Urothelium cell line (cell line): ENCODE measurements around the gene TSNAX.
"Not testable (repeated sequence)": the region's sequence is repeated elsewhere in the genome, so short reads cannot be mapped to it uniquely, and the experiment has no call there.

Experiments
- DNase-seq: peaks from one replicate; pipeline ENCODE4 v3.0.0; 2011; ENCODE audit warnings: low spot score, mixed read lengths
- FAIRE-seq: peaks from 2 replicates; lab custom pipeline; 2011; peaks lifted over from hg19 to GRCh38; lab: Jason Lieb, UNC

Gene TSNAX

GRCh38 chr1:231558708-231559185 is 30.3 kb downstream of the TSNAX start:
- FAIRE-seq = no peak

GRCh38 chr1:231561647-231562383 is 33.3 kb downstream of the TSNAX start:
- no peak for FAIRE-seq
- DNase-seq = no peak

More at GRCh38 chr1:231558708-231559185, 30.3 kb downstream of the TSNAX start:
- DNase-seq = no peak

DNA sequence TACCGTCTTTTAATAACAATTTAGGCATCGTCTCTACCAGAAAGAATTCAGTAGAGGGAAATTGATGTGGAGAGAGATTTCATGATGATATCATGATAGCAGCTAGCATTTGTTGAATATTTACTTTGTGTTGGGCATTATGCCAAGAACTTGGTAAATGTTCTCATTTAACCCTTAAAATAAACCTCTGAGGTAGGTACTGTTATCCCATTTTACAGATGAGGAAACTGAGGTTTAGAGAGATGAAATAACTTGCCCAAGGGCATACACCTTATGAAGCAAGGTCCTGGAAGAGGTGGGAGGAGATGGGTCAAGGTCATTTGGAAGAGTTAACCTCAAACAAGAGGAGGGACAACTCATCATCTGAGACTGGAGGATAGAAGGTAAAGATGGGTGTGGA is 34.8 kb downstream of the TSNAX start:
- FAIRE-seq (no peak), DNase-seq (no peak)

- DNase-seq = no peak
- no peak for FAIRE-seq
Measured at GRCh38 chr1:231564373-231564772, 35.9 kb downstream of the TSNAX start.

DNA sequence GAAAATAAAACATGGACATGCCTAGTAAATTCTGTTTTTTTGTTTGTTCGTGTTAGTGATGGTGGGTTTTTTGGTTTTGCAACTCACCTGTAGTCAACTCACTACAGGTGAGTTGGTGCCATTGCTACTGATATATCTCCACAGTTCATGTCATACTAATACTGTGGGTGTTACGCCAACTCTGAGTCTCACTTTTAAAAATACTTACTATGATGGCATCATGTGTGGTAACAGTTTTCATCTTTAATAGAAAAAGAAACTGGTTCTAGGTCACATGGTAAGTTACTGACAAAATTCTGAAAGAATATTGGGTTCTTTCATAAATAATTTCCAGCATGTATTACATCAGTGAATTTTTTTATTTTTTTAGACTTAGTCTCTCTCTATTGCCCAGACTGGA is 38.0 kb downstream of the TSNAX start:
- DNase-seq = no peak
- no peak for FAIRE-seq

DNA sequence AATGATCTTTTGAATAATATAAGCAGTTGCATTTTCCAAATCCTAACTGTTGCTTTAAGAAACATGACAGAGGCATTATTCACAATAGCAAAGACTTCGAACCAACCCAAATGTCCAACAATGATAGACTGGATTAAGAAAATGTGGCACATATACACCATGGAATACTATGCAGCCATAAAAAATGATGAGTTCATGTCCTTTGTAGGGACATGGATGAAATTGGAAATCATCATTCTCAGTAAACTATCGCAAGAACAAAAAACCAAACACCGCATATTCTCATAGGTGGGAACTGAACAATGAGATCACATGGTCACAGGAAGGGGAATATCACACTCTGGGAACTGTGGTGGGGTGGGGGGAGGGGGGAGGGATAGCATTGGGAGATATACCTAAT is 41.8 kb downstream of the TSNAX start:
- not testable (repeated sequence) for DNase-seq, FAIRE-seq

GRCh38 chr1:231571904-231572303 is 43.4 kb downstream of the TSNAX start:
- no peak for FAIRE-seq
- DNase-seq = no peak

DNA sequence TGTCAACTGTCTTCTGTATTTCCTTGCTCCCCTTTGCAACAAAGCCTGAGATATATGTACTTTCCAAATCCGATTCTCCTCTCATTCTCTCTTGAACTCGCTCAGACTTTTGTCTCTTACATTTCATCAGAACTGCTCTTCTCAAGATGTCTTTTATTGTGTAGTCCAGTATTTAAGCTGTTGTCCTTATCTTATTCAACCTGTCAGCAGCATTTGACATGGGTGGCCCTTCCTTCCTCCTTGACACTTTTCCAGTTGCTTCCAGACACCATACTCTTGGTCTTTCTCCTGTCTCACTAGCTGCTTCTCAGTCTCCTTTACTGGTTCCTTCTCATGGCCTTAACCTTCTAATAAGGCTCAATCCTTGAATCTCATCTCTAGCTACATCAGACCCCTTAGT is 47.0 kb downstream of the TSNAX start:
- no peak for FAIRE-seq

DNA sequence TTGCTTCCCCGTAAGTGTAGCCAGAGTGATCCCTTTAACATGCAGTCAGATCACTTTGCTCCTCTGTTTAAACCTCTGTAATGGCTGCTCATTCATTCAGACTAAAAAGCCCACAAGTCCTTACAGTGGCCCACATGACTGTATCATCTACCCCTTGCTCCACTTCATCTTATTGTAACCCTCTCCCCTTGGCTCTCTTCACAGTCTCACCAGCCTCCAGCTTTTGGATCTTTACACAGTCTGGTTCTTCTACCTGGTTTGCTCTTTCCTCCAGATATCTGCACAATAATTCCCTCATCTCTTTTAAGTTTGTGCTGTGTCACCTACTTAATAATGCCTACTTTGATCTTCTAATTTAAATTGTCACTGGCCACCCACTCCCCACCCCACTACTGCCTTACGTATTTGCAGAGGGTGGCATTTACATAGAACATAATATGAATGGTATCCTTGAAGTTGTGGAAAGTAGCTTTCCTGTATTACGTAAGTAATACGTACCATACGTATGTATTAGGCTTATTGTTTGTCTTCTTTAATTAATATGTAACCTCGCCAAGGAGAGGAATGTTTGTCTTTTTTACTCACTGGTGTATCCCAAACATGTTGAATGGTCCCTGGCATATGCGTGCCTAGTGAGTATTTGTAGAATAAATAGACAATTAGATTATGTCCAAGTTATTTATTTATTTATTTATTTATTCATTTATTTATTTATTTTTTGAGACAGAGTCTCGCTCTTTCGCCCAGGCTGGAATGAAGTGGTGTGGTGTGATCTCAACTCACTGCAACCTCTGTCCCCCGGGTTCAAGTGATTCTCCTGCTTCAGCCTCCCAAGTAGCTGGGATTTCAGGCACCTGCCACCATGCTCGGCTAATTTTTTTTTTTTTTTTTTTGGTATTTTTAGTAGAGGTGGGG is 48.6 kb downstream of the TSNAX start:
- no peak for FAIRE-seq
- no peak for DNase-seq

More for the DNA sequence above, 47.0 kb downstream of the TSNAX start:
- no peak for DNase-seq

GRCh38 chr1:231580874-231581273 is 52.4 kb downstream of the TSNAX start:
- DNase-seq (no peak), FAIRE-seq (no peak)

DNA sequence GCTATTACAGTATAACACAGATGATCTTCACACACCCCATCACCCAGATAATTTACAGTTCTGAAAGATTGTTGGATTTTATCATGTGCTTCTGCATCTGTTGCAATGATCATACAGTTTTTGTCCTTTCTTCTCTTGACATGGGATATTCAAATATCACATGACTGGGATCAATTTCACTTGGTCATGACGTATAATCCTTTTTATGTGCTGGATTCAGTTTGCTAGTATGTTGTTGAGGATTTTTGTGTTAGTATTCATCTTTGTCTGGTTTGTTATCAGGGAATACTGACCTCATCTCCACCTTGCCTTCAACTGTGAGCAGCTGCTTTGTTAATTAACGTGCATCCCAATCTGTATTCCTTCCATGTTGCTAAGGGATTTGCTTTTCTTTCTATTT is 53.4 kb downstream of the TSNAX start:
- no peak for DNase-seq
- no peak for FAIRE-seq

- DNase-seq (no peak), FAIRE-seq (no peak)
Measured at GRCh38 chr1:231583376-231583775, 54.9 kb downstream of the TSNAX start.

DNA sequence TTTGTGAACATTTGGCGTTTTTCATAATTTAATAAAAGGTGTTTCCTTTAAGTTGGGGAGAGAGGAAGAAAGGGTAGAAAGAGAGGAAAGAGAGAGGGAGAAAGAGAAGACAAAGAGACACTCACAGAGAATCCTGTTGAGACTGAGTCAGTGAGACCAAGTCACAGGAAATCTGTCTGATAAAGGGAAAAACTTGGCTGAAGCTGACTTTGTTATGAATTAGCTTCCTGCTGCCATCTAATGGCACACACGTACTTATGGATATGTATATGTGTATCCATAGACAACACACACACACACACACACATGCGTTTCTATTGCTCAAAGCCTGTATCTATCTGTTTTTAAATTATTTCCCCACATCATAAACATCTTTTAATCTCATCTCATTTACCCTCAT is 55.6 kb downstream of the TSNAX start:
- DNase-seq (peak; percentile 11), FAIRE-seq (peak; percentile 56)

GRCh38 chr1:231584921-231585320 is 56.5 kb downstream of the TSNAX start:
- DNase-seq = no peak
- no peak for FAIRE-seq

GRCh38 chr1:231590453-231591198 is 62.2 kb downstream of the TSNAX start:
- FAIRE-seq (no peak), DNase-seq (peak; percentile 34)

DNA sequence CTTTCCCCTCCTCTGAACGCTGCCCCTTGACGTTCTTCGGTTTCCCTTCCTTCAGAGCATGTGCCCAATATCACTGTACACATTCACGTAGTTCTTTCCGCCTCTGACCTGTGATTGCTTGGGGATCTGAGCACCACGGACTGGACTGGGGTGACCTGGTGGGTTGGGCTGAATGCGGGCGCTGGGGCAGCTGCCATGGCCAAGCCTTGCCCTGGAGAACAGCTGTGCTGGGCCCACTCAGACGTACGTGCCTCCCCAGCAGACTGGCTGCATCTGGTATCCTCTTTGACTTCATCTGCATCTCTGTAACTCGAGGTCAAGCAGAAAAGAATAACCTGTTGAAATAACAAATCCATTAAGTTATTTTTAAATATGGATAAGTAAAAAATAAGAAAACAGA is 63.0 kb downstream of the TSNAX start:
- FAIRE-seq = no peak
- no peak for DNase-seq

DNA sequence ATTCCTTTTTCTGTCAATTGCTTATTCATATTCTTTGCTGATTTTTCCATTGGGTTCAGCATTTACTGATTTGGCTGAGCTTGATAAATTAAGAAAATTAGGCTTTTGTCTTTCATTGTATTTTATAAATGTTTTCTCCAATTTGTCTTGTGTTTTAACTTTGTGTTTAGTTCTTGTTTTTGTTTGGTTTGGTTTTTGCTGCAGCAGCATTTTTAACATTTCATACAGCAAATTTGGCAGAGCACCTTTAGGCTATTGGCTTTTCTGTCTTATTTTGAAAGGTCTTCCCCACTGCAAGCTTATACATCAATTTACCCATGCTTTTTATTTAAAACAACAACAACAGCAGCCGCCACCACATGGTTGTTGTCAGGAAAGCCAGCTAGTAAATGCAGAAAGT is 64.3 kb downstream of the TSNAX start:
- no peak for FAIRE-seq
- no peak for DNase-seq

- not testable (repeated sequence) for FAIRE-seq, DNase-seq
Measured at GRCh38 chr1:231593264-231593663, 64.8 kb downstream of the TSNAX start.

DNA sequence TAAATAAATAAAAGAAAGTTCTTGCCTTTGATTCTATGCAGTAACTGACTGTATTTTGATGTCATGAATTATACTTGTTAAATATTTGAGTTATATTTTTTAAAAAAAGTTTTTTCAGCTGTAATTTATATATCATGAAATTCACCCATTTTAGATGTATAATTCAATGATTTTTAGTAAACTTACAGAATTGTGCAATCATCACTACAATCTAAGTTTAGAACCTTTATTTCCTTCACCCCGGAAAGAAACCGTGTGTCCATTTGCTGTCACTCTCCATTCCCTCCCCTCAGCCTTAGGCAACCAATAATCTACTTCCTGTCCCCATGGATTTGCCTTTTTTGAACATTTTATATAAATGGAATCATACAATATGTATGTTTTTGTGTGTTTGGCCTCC is 65.7 kb downstream of the TSNAX start:
- FAIRE-seq = no peak
- no peak for DNase-seq

- FAIRE-seq (no peak), DNase-seq (no peak)
Measured at GRCh38 chr1:231594749-231595148, 66.3 kb downstream of the TSNAX start.

- DNase-seq (no peak), FAIRE-seq (no peak)
Measured at GRCh38 chr1:231596337-231596791, 67.9 kb downstream of the TSNAX start.
